ENCODE data around the gene CES2. TPM values are rescaled to one million over a fixed set of nuclear protein-coding genes. Genes with fewer than 3 reads are reported as not detected.

The CES2 gene
- total RNA-seq, 1 experiment from 2014 or later: 35.4 TPM

GRCh38 chr16:66958857-66959703 lies 23.8 kb downstream of the CES2 start:
- Histone ChIP-seq H3K27me3 (ENCODE audit: insufficient read depth, low read length) (no peaks in the 10 kb centered on the region), H3K9ac (ENCODE audit: low read length) (no peak overlapping the region), H3K4me1 (ENCODE audit: control insufficient read depth in 1 of 2, insufficient read depth in 2 of 2, low read length in 2 of 2) (peaks cover 6 to 17% of the 10 kb centered on the region in 2 experiments), H3K9me3 (ENCODE audit: control insufficient read depth in 1 of 2, insufficient read depth in 1 of 2, low read depth in 1 of 2, low read length in 2 of 2) (no peaks in the 10 kb centered on the region), H4K20me1 (ENCODE audit: insufficient read depth) (no peaks in the 10 kb centered on the region), H3K9me2 (ENCODE audit: insufficient read depth) (no peaks in the 10 kb centered on the region), H3K4me2 (ENCODE audit: low read length) (no peak overlapping the region), H3K27ac (ENCODE audit: low read depth, low read length) (no peak overlapping the region), H3K36me3 (ENCODE audit: control insufficient read depth in 1 of 2, insufficient read depth in 2 of 2, low read length in 2 of 2) (no peaks in the 10 kb centered on the region), H3K4me3 (replicated peaks in 1 of 2; ENCODE audit: low read depth in 1 of 2, low read length in 2 of 2) (no peak overlapping the region), H3K79me2 (ENCODE audit: insufficient read depth, low read length) (no peaks in the 10 kb centered on the region), H2AFZ (ENCODE audit: low read depth, low read length, poor library complexity, severe bottlenecking) (no peak overlapping the region)
- no peak for TF ChIP-seq TCF7L2 (IDR thresholded peaks at IDR 0.05; ENCODE audit: borderline replicate concordance, extremely low read depth, insufficient read depth, insufficient read length)
- TF ChIP-seq POLR2AphosphoS5 (IDR thresholded peaks at IDR 0.05; ENCODE audit: low read depth, low read length): no peak
- no peak for TF ChIP-seq EGR1 (IDR thresholded peaks at IDR 0.05; ENCODE audit: low read depth)
- no peak for TF ChIP-seq SRF (IDR thresholded peaks at IDR 0.05; ENCODE audit: low read depth)
- no peak for TF ChIP-seq JUND (IDR thresholded peaks at IDR 0.05)
- no peak for TF ChIP-seq REST (IDR thresholded peaks at IDR 0.05; ENCODE audit: low read depth)
- no peak for TF ChIP-seq CTCF (IDR thresholded peaks at IDR 0.05 in 2 of 3, conservative IDR thresholded peaks at IDR 0.05 in 1 of 3; ENCODE audit: borderline replicate concordance in 1 of 3, insufficient read depth in 1 of 3, low read depth in 2 of 3, low read length in 2 of 3)
- no peak for TF ChIP-seq RAD21 (IDR thresholded peaks at IDR 0.05; ENCODE audit: low read depth)
- no peak for TF ChIP-seq FOSL1 (IDR thresholded peaks at IDR 0.05; ENCODE audit: low read depth)
- TF ChIP-seq YY1 (IDR thresholded peaks at IDR 0.05; ENCODE audit: extremely low read depth, insufficient replicate concordance, low read depth, low read length): no peak
- no peak for TF ChIP-seq SP1 (IDR thresholded peaks at IDR 0.05; ENCODE audit: low read depth)
- no peak for TF ChIP-seq EZH2phosphoT487 (IDR thresholded peaks at IDR 0.05; ENCODE audit: borderline replicate concordance)
- TF ChIP-seq POLR2A (IDR thresholded peaks at IDR 0.05; ENCODE audit: borderline replicate concordance, extremely low read depth, insufficient read depth, insufficient read length): no peak
- no peak for TF ChIP-seq EZH2 (IDR thresholded peaks at IDR 0.05)
- TF ChIP-seq ELF1 (IDR thresholded peaks at IDR 0.05; ENCODE audit: borderline replicate concordance, low read depth): no peak
- ATAC-seq: no peak
- no TSS peak for BruUV-seq (replicated peaks)
- no peak for DNase-seq (ENCODE audit: low read depth, low spot score)
- CTCF ChIA-PET: interaction anchor here (0.7 to 2.3 kb wide), 3 partner anchors 59 to 506 kb away, joined by 3 to 9 read pairs (median 3); no protein-coding TSS in a partner anchor
- RAD21 ChIA-PET (ENCODE audit: low non-redundant PET in 1 of 2, low total read pairs in 2 of 2, uncharacterized antibody in 2 of 2, unreplicated experiment in 2 of 2): no interaction called here
- POLR2A ChIA-PET: no interaction called here
- intact Hi-C loops (cut with micrococcal nuclease): loop anchor here (10.0 kb wide), 1 partner anchor 706 kb away; the partner anchor contains the start of genes ACD, C16orf86, ENKD1 and PARD6A

All from HCT116 (cell line).